NCI-H2196 (cell line): ENCODE measurements around the gene USP17L25.
"Not testable (repeated sequence)": the region's sequence is repeated elsewhere in the genome, so short reads cannot be mapped to it uniquely, and the experiment has no call there.

Experiments used
- DNase-seq: peaks from one replicate; lab custom pipeline; 2025; ENCODE audit not compliant: unreplicated experiment; lab: John Stamatoyannopoulos, UW

Gene USP17L25

GRCh38 chr4:9329611-9330010 is at the start of gene USP17L25:
TSS of gene USP17L25 (plus strand) at chr4:9329911. CDS start at chr4:9329911, 0 bp downstream.
- not testable (repeated sequence) for DNase-seq

- not testable (repeated sequence) for DNase-seq
These were observed 5.5 kb upstream of the USP17L25 start for GRCh38 chr4:9324191-9324590.

GRCh38 chr4:9324865-9325264 is 4.8 kb upstream of the USP17L25 start, which contains the start of gene USP17L24:
TSS of gene USP17L24 (plus strand) at chr4:9325165. CDS start at chr4:9325165, 0 bp downstream.
- DNase-seq = not testable (repeated sequence)

- DNase-seq = not testable (repeated sequence)
These were observed 4.6 kb downstream of the USP17L25 start, which contains the start of gene USP17L26 for GRCh38 chr4:9334358-9334757. TSS of gene USP17L26 (plus strand) at chr4:9334658. CDS start at chr4:9334658, 0 bp downstream.

GRCh38 chr4:9339103-9339502 is 9.4 kb downstream of the USP17L25 start, which contains the start of gene USP17L5:
TSS of gene USP17L5 (plus strand) at chr4:9339403. CDS start at chr4:9339403, 0 bp downstream.
- DNase-seq = not testable (repeated sequence)

- DNase-seq = not testable (repeated sequence)
These were observed 14.1 kb downstream of the USP17L25 start, which contains the start of gene USP17L27 for GRCh38 chr4:9343848-9344247. TSS of gene USP17L27 (plus strand) at chr4:9344148. CDS start at chr4:9344148, 0 bp downstream.

- DNase-seq = not testable (repeated sequence)
These were observed 18.9 kb downstream of the USP17L25 start, which contains the start of gene USP17L28 for GRCh38 chr4:9348593-9348992. TSS of gene USP17L28 (plus strand) at chr4:9348893. CDS start at chr4:9348893, 0 bp downstream.

GRCh38 chr4:9350866-9351265 is 21.2 kb downstream of the USP17L25 start:
- DNase-seq = not testable (repeated sequence)

- DNase-seq = not testable (repeated sequence)
These were observed 23.6 kb downstream of the USP17L25 start, which contains the start of gene USP17L29 for GRCh38 chr4:9353338-9353737. TSS of gene USP17L29 (plus strand) at chr4:9353638. CDS start at chr4:9353638, 0 bp downstream.

- DNase-seq = not testable (repeated sequence)
These were observed 33.1 kb downstream of the USP17L25 start, which contains the start of gene USP17L30 for GRCh38 chr4:9362829-9363228. TSS of gene USP17L30 (plus strand) at chr4:9363129. CDS start at chr4:9363129, 0 bp downstream.

GRCh38 chr4:9379881-9380280 is 50.2 kb downstream of the USP17L25 start:
- DNase-seq = not testable (repeated sequence)
